DMS79 (cell line): ENCODE results near the gene MARK4.

Experiments
- DNase-seq: peaks from one replicate; lab custom pipeline; 2025; lab: John Stamatoyannopoulos, UW

The MARK4 gene

GRCh38 chr19:45340232-45340898 lies 89.3 kb downstream of the MARK4 start, which contains the start of gene KLC3:
Gene KLC3, plus strand, starts transcription at chr19:45340750. Its CDS starts 4,792 bp downstream, at chr19:45345542.
- DNase-seq, result no peak

GRCh38 chr19:45340899-45341453 lies 89.9 kb downstream of the MARK4 start:
- DNase-seq, result no peak

GRCh38 chr19:45342911-45343310 lies 91.8 kb downstream of the MARK4 start:
- DNase-seq, result no peak

GRCh38 chr19:45344621-45345505 lies 93.8 kb downstream of the MARK4 start:
- no peak for DNase-seq

- DNase-seq, result no peak
Measured at GRCh38 chr19:45345506-45345860, 94.4 kb downstream of the MARK4 start.

GRCh38 chr19:45346449-45346848 lies 95.4 kb downstream of the MARK4 start:
- no peak for DNase-seq

- DNase-seq, result no peak
Measured at GRCh38 chr19:45347570-45348366, 96.7 kb downstream of the MARK4 start.

- no peak for DNase-seq
Measured at GRCh38 chr19:45348367-45349125, 97.5 kb downstream of the MARK4 start.

- no peak for DNase-seq
Measured at GRCh38 chr19:45349126-45349415, 98.0 kb downstream of the MARK4 start.

- no peak for DNase-seq
Measured at GRCh38 chr19:45349430-45349941, 98.4 kb downstream of the MARK4 start.

- no peak for DNase-seq
Measured at GRCh38 chr19:45350477-45351058, 99.5 kb downstream of the MARK4 start.

GRCh38 chr19:45351401-45351952 lies 100.4 kb downstream of the MARK4 start:
- DNase-seq, result no peak

- no peak for DNase-seq
Measured at GRCh38 chr19:45352062-45352461, 101.0 kb downstream of the MARK4 start.

- DNase-seq, result no peak
Measured at GRCh38 chr19:45352471-45352870, 101.4 kb downstream of the MARK4 start.

- no peak for DNase-seq
Measured at GRCh38 chr19:45352914-45353796, 102.1 kb downstream of the MARK4 start.

- no peak for DNase-seq
Measured at GRCh38 chr19:45354241-45354842, 103.3 kb downstream of the MARK4 start.
